ENCODE measurements around the gene LGALSL.
A peak's percentile ranks its signal among the peaks of the same experiment; 100 is the strongest.

Gene LGALSL

DNA sequence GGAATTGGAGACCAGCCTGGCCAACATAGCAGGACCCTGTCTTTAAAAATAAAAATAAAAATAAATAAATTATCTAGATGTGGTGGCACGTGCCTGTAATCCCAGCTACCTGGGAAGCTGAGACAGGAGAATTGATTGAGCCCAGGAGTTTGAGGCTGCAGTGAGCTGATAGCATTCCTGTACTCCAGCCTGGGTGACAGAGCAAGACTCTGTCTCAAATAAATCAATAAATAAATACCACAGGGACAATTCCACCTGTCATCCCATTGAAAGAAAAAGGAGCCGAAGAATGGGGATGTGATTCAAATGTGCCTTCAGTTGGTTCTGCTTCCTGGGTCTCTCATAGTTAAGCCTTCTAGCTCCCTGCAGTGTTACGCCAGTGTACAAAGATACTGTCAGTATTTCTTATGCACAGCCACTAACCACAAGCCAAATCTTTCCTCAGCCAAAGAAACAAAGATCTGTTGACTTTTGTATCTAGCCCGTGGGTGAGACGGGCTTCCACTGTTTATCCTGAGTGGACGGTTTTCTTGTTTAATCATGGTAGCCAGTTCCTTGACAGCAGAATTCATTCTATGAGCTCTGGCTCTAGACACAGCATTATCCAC, 12.6 kb downstream of the LGALSL start:
- Histone ChIP-seq H3K4me1 (ENCODE audit: control insufficient read depth in 2 of 2, insufficient read depth in 1 of 2, low read depth in 1 of 2, low read length in 2 of 2) (peaks cover 11 to 15% of the 10 kb centered on the region in 2 donors), H2BK5ac (ENCODE audit: low read length) (no peak overlapping the region), H3K27ac (replicated peaks; ENCODE audit: low read length) (no peak overlapping the region), H2BK12ac (ENCODE audit: low read length) (no peak overlapping the region), H3K4me2 (ENCODE audit: insufficient read depth, low read length, poor library complexity, severe bottlenecking) (no peak overlapping the region), H3K4ac (ENCODE audit: low read length) (no peak overlapping the region), H3K27me3 (ENCODE audit: control insufficient read depth in 3 of 3, insufficient read depth in 3 of 3, low read depth in 1 of 3, low read length in 3 of 3) (no peaks in the 10 kb centered on the region), H3K36me3 (replicated peaks in 1 of 2; ENCODE audit: control insufficient read depth in 2 of 2, insufficient read depth in 2 of 2, low read length in 2 of 2) (no peaks in the 10 kb centered on the region), H3K9me3 (replicated peaks in 1 of 2; ENCODE audit: control insufficient read depth in 2 of 2, insufficient read depth in 1 of 2, low read depth in 1 of 2, low read length in 2 of 2) (no peaks in the 10 kb centered on the region), H3K79me1 (ENCODE audit: low read depth, low read length) (no peaks in the 10 kb centered on the region), H4K8ac (ENCODE audit: low read depth, low read length) (no peak overlapping the region), H3K4me3 (ENCODE audit: low read length in 2 of 2) (no peak overlapping the region), H2AFZ (ENCODE audit: low read length) (peak overlapping the region; percentile 12), H2AK5ac (ENCODE audit: low read depth, low read length) (no peak overlapping the region), H2BK120ac (ENCODE audit: low read depth, low read length) (no peak overlapping the region), H3K14ac (ENCODE audit: low read length) (no peak overlapping the region), H2BK15ac (ENCODE audit: low read length) (no peak overlapping the region), H3K18ac (ENCODE audit: low read length) (no peak overlapping the region), H3K9ac (ENCODE audit: low read depth, low read length, poor library complexity) (no peak overlapping the region), H3K23ac (ENCODE audit: low read depth, low read length, poor library complexity) (no peak overlapping the region), H4K91ac (ENCODE audit: low read depth, low read length, poor library complexity) (no peak overlapping the region)
- no CpG with 5 or more reads among the region's 6 CpGs for WGBS, 2 donors (ENCODE audit: extremely low coverage in 2 of 2, insufficient read length in 2 of 2, insufficient replicate concordance in 1 of 2)
- DNase-seq (ENCODE audit: low spot score): no peak

DNA sequence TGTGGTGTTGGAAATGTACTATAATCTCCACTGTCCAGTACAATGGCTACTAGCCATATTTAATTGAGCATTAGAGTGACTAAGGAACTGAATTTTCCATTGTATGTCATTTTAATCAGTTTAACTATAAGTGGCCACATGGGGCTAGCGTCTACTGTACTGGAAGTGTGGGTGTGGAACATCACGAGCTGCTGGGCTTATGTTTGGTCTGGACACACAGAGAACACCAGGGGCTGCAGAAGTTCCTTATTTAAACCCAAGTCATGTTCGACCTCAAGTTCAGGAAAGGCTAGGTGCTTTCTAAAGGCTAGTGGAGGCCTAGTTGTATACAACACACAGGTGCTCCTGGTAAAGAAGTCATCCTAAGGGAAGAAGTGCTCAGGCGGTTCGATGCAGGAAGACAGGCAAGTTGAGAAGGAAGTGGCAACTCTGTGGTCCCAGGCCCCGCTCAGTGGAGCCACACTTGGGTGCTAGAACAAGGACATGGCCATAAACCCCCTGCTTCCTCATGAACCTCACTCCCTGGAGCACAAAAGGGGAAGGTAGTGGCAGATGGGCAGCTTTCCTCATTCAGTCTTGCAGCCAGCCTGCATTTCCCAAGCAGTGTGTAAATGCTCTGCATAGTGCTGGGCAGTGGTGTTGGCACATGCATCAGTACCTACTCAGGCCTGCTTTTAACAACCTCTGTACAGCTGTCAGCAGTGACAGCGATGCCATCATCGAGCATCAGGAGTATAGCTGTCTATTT, 13.3 kb downstream of the LGALSL start:
- Histone ChIP-seq H3K4me3 (ENCODE audit: low read length in 2 of 2) (no peak overlapping the region), H3K4me1 (ENCODE audit: control insufficient read depth in 2 of 2, insufficient read depth in 1 of 2, low read depth in 1 of 2, low read length in 2 of 2) (peaks cover 11 to 15% of the 10 kb centered on the region in 2 donors), H3K14ac (ENCODE audit: low read length) (no peak overlapping the region), H3K18ac (ENCODE audit: low read length) (no peak overlapping the region), H2AFZ (ENCODE audit: low read length) (peak overlapping the region; percentile 12), H3K79me1 (ENCODE audit: low read depth, low read length) (no peaks in the 10 kb centered on the region), H3K23ac (ENCODE audit: low read depth, low read length, poor library complexity) (no peak overlapping the region), H2BK12ac (ENCODE audit: low read length) (no peak overlapping the region), H3K27ac (replicated peaks; ENCODE audit: low read length) (no peak overlapping the region), H3K36me3 (replicated peaks in 1 of 2; ENCODE audit: control insufficient read depth in 2 of 2, insufficient read depth in 2 of 2, low read length in 2 of 2) (no peaks in the 10 kb centered on the region), H3K9ac (ENCODE audit: low read depth, low read length, poor library complexity) (no peak overlapping the region), H3K27me3 (ENCODE audit: control insufficient read depth in 3 of 3, insufficient read depth in 3 of 3, low read depth in 1 of 3, low read length in 3 of 3) (no peaks in the 10 kb centered on the region), H4K91ac (ENCODE audit: low read depth, low read length, poor library complexity) (no peak overlapping the region), H3K4me2 (ENCODE audit: insufficient read depth, low read length, poor library complexity, severe bottlenecking) (no peak overlapping the region), H3K9me3 (replicated peaks in 1 of 2; ENCODE audit: control insufficient read depth in 2 of 2, insufficient read depth in 1 of 2, low read depth in 1 of 2, low read length in 2 of 2) (no peaks in the 10 kb centered on the region), H2AK5ac (ENCODE audit: low read depth, low read length) (no peak overlapping the region), H3K4ac (ENCODE audit: low read length) (no peak overlapping the region), H4K8ac (ENCODE audit: low read depth, low read length) (no peak overlapping the region), H2BK5ac (ENCODE audit: low read length) (no peak overlapping the region), H2BK15ac (ENCODE audit: low read length) (no peak overlapping the region), H2BK120ac (ENCODE audit: low read depth, low read length) (no peak overlapping the region)
- no peak for DNase-seq (ENCODE audit: low spot score)
- WGBS, 2 donors (ENCODE audit: extremely low coverage in 2 of 2, insufficient read length in 2 of 2, insufficient replicate concordance in 1 of 2): no CpG with 5 or more reads among the region's 8 CpGs

GRCh38 chr2:64469261-64469660, 15.3 kb downstream of the LGALSL start:
- Histone ChIP-seq H4K91ac (ENCODE audit: low read depth, low read length, poor library complexity) (no peak overlapping the region), H3K18ac (ENCODE audit: low read length) (no peak overlapping the region), H3K79me1 (ENCODE audit: low read depth, low read length) (no peaks in the 10 kb centered on the region), H2BK120ac (ENCODE audit: low read depth, low read length) (no peak overlapping the region), H2BK12ac (ENCODE audit: low read length) (peak overlapping the region; percentile 48), H3K14ac (ENCODE audit: low read length) (no peak overlapping the region), H3K23ac (ENCODE audit: low read depth, low read length, poor library complexity) (no peak overlapping the region), H2BK15ac (ENCODE audit: low read length) (no peak overlapping the region), H2BK5ac (ENCODE audit: low read length) (no peak overlapping the region), H2AFZ (ENCODE audit: low read length) (no peak overlapping the region), H3K4me1 (ENCODE audit: control insufficient read depth in 2 of 2, insufficient read depth in 1 of 2, low read depth in 1 of 2, low read length in 2 of 2) (peaks cover 12 to 16% of the 10 kb centered on the region in 2 donors), H3K27me3 (ENCODE audit: control insufficient read depth in 3 of 3, insufficient read depth in 3 of 3, low read depth in 1 of 3, low read length in 3 of 3) (no peaks in the 10 kb centered on the region), H3K9me3 (replicated peaks in 1 of 2; ENCODE audit: control insufficient read depth in 2 of 2, insufficient read depth in 1 of 2, low read depth in 1 of 2, low read length in 2 of 2) (no peaks in the 10 kb centered on the region), H4K8ac (ENCODE audit: low read depth, low read length) (no peak overlapping the region), H3K4me2 (ENCODE audit: insufficient read depth, low read length, poor library complexity, severe bottlenecking) (no peak overlapping the region), H3K9ac (ENCODE audit: low read depth, low read length, poor library complexity) (no peak overlapping the region), H2AK5ac (ENCODE audit: low read depth, low read length) (no peak overlapping the region), H3K4ac (ENCODE audit: low read length) (no peak overlapping the region), H3K36me3 (replicated peaks in 1 of 2; ENCODE audit: control insufficient read depth in 2 of 2, insufficient read depth in 2 of 2, low read length in 2 of 2) (no peaks in the 10 kb centered on the region), H3K4me3 (ENCODE audit: low read length in 2 of 2) (no peak overlapping the region), H3K27ac (replicated peaks; ENCODE audit: low read length) (peak overlapping the region; percentile 13)
- no CpG with 5 or more reads among the region's 1 CpG for WGBS, 2 donors (ENCODE audit: extremely low coverage in 2 of 2, insufficient read length in 2 of 2, insufficient replicate concordance in 1 of 2)
- no peak for DNase-seq (ENCODE audit: low spot score)

DNA sequence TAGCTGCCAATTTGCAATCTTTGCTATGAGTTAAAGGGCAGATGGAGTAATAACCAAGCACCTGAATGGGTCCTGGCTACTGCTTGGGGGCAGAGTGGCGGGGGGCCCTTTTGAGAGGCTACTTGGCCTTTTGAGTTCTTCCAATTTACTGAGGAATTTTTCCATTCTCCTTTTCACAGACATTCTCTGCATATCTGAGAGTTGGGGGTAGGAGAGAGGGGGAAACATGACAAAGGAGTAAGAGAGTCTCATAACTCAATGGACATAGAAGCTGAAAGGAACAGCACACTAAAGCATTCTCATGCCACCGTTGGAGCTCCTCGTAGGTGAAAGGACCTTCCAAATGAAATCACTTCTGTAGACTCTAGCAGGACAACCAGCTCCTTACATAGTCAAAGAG, 16.1 kb downstream of the LGALSL start:
- H3K4ac ChIP-seq (ENCODE audit: low read length): no peak overlapping the region
- H3K18ac ChIP-seq (ENCODE audit: low read length): no peak overlapping the region
- H3K9me3 ChIP-seq (replicated peaks in 1 of 2; ENCODE audit: control insufficient read depth in 2 of 2, insufficient read depth in 1 of 2, low read depth in 1 of 2, low read length in 2 of 2): no peaks in the 10 kb centered on the region
- H3K4me1 ChIP-seq (ENCODE audit: control insufficient read depth in 2 of 2, insufficient read depth in 1 of 2, low read depth in 1 of 2, low read length in 2 of 2): peaks cover 16 to 18% of the 10 kb centered on the region in 2 donors
- H3K4me2 ChIP-seq (ENCODE audit: insufficient read depth, low read length, poor library complexity, severe bottlenecking): no peak overlapping the region
- H3K4me3 ChIP-seq (ENCODE audit: low read length in 2 of 2): no peak overlapping the region
- no peak overlapping the region for H4K91ac ChIP-seq (ENCODE audit: low read depth, low read length, poor library complexity)
- H2BK12ac ChIP-seq (ENCODE audit: low read length): no peak overlapping the region
- no peaks in the 10 kb centered on the region for H3K27me3 ChIP-seq (ENCODE audit: control insufficient read depth in 3 of 3, insufficient read depth in 3 of 3, low read depth in 1 of 3, low read length in 3 of 3)
- no peak overlapping the region for H3K9ac ChIP-seq (ENCODE audit: low read depth, low read length, poor library complexity)
- no peak overlapping the region for H2BK120ac ChIP-seq (ENCODE audit: low read depth, low read length)
- peak overlapping the region; percentile 32 for H2AFZ ChIP-seq (ENCODE audit: low read length)
- H3K36me3 ChIP-seq (replicated peaks in 1 of 2; ENCODE audit: control insufficient read depth in 2 of 2, insufficient read depth in 2 of 2, low read length in 2 of 2): no peaks in the 10 kb centered on the region
- H3K14ac ChIP-seq (ENCODE audit: low read length): no peak overlapping the region
- no peak overlapping the region for H4K8ac ChIP-seq (ENCODE audit: low read depth, low read length)
- H2BK15ac ChIP-seq (ENCODE audit: low read length): no peak overlapping the region
- DNase-seq (ENCODE audit: low spot score): no peak
- H2AK5ac ChIP-seq (ENCODE audit: low read depth, low read length): no peak overlapping the region
- H3K27ac ChIP-seq (replicated peaks; ENCODE audit: low read length): peak overlapping the region; percentile 45
- WGBS, 2 donors (ENCODE audit: extremely low coverage in 2 of 2, insufficient read length in 2 of 2, insufficient replicate concordance in 1 of 2): no CpG with 5 or more reads among the region's 3 CpGs
- no peak overlapping the region for H2BK5ac ChIP-seq (ENCODE audit: low read length)
- H3K23ac ChIP-seq (ENCODE audit: low read depth, low read length, poor library complexity): no peak overlapping the region
- H3K79me1 ChIP-seq (ENCODE audit: low read depth, low read length): no peaks in the 10 kb centered on the region
